Osteocyte (in vitro differentiated cells): ENCODE results near the gene FUZ. TPM values are rescaled to one million over a fixed set of nuclear protein-coding genes. Genes with fewer than 3 reads are reported as not detected.

ENCODE experiments used
- DNase-seq: peaks from one replicate; pipeline ENCODE4 v3.0.0; 2021; ENCODE audit warnings: mixed read lengths; ENCODE audit not compliant: unreplicated experiment; ENCODE audit errors: extremely low spot score
- H3K27ac Mint-ChIP-seq: one replicate; pipeline ENCODE4 v1.8.0; 2021; ENCODE audit warnings: mild to moderate bottlenecking, mixed read lengths; ENCODE audit not compliant: unreplicated experiment
- H3K27me3 Mint-ChIP-seq: one replicate; pipeline ENCODE4 v1.8.0; 2021; ENCODE audit warnings: mixed read lengths; ENCODE audit not compliant: unreplicated experiment
- H3K36me3 Mint-ChIP-seq: one replicate; pipeline ENCODE4 v1.8.0; 2021; ENCODE audit warnings: mixed read lengths; ENCODE audit not compliant: unreplicated experiment
- H3K4me1 Mint-ChIP-seq: one replicate; pipeline ENCODE4 v1.8.0; 2021; ENCODE audit warnings: mixed read lengths; ENCODE audit not compliant: unreplicated experiment
- H3K4me3 Mint-ChIP-seq: one replicate; pipeline ENCODE4 v1.8.0; 2021; ENCODE audit warnings: mild to moderate bottlenecking, moderate library complexity, mixed read lengths; ENCODE audit not compliant: unreplicated experiment
- H3K9me3 Mint-ChIP-seq: one replicate; pipeline ENCODE4 v1.8.0; 2021; ENCODE audit warnings: mixed read lengths; ENCODE audit not compliant: unreplicated experiment
- CTCF ChIP-seq: fragments of 200-600 bp; sonication (generic); IDR thresholded peaks from 2 replicates; pipeline ENCODE4 v1.5.0; 2021; ENCODE audit warnings: antibody characterized with exemption, mild to moderate bottlenecking, moderate library complexity
- total RNA-seq: library from RNA; stranded (reverse); gene quantifications from 2 replicates; pipeline ENCODE4 v1.2.1, GENCODE V29; 2021

FUZ gene
- total RNA-seq, 1 donor from 2014 or later, result 24.4 TPM

GRCh38 chr19:49854378-49855263 lies 41.5 kb upstream of the FUZ start:
- Mint-ChIP-seq H3K27ac (no peak overlapping the region), H3K9me3 (no peaks in the 10 kb centered on the region), H3K36me3 (peaks cover 19% of the 10 kb centered on the region), H3K27me3 (no peaks in the 10 kb centered on the region), H3K4me1 (peaks cover 32% of the 10 kb centered on the region), H3K4me3 (no peak overlapping the region)
- DNase-seq, result no peak
- TF ChIP-seq CTCF, result no peak

- H3K9me3 Mint-ChIP-seq, result peaks cover 4% of the 10 kb centered on the region
- no peaks in the 10 kb centered on the region for H3K27me3 Mint-ChIP-seq
- peak overlapping the region; percentile 57 for H3K4me3 Mint-ChIP-seq
- DNase-seq, result no peak
- H3K4me1 Mint-ChIP-seq, result peaks cover 34% of the 10 kb centered on the region
- H3K27ac Mint-ChIP-seq, result peak overlapping the region; percentile 53
- H3K36me3 Mint-ChIP-seq, result peaks cover 22% of the 10 kb centered on the region
- TF ChIP-seq CTCF, result no peak
Measured at GRCh38 chr19:49853852-49854377, 40.8 kb upstream of the FUZ start.

GRCh38 chr19:49852631-49853126 lies 39.6 kb upstream of the FUZ start:
- Mint-ChIP-seq H3K4me1 (peaks cover 45% of the 10 kb centered on the region), H3K27me3 (no peaks in the 10 kb centered on the region), H3K36me3 (peaks cover 22% of the 10 kb centered on the region), H3K27ac (peak overlapping the region; percentile 70), H3K4me3 (peak overlapping the region; percentile 76), H3K9me3 (peaks cover 6% of the 10 kb centered on the region)
- DNase-seq, result no peak
- TF ChIP-seq CTCF, result no peak

GRCh38 chr19:49851456-49852259 lies 38.6 kb upstream of the FUZ start:
- no peak for TF ChIP-seq CTCF
- Mint-ChIP-seq H3K4me3 (peak overlapping the region; percentile 76), H3K36me3 (peaks cover 14% of the 10 kb centered on the region), H3K4me1 (peaks cover 45% of the 10 kb centered on the region), H3K27me3 (no peaks in the 10 kb centered on the region), H3K27ac (peak overlapping the region; percentile 70), H3K9me3 (peaks cover 6% of the 10 kb centered on the region)
- no peak for DNase-seq
